Gastroesophageal sphincter (tissue), 4 donors: Measurements from ENCODE around the gene DCXR. TPM values are rescaled to one million over a fixed set of nuclear protein-coding genes. Genes with fewer than 3 reads are reported as not detected.

Source experiments
- ATAC-seq: fragments of 150-250 bp; one replicate; pipeline ENCODE4 v1.9.1; 2016; ENCODE audit warnings: mild to moderate bottlenecking, moderate library complexity
- H3K27ac ChIP-seq, 4 donors: fragments of 200-600 bp; sonication (generic) in 3 of 4; 1 replicate in 3 of 4; 2 replicates in 1 of 4; pipeline ENCODE4 v1.5.1; 2016 to 2019
- H3K27me3 ChIP-seq: fragments of 200-600 bp; sonication (generic); one replicate; pipeline ENCODE4 v1.5.1; 2019
- H3K36me3 ChIP-seq, 2 donors: fragments of 200-600 bp; sonication (generic); one replicate each; pipeline ENCODE4 v1.5.1; 2019; ENCODE audit warnings: control low read depth in 1 of 2
- H3K4me1 ChIP-seq, 3 donors: fragments of 200-600 bp; sonication (generic); 1 replicate in 2 of 3; 2 replicates in 1 of 3; pipeline ENCODE4 v1.5.1; 2016 to 2019; ENCODE audit warnings: control low read depth in 2 of 3
- H3K4me3 ChIP-seq, 2 donors: fragments of 200-600 bp; sonication (generic); one replicate each; pipeline ENCODE4 v1.5.1; 2019; ENCODE audit warnings: mild to moderate bottlenecking in 1 of 2, moderate library complexity in 1 of 2
- H3K9me3 ChIP-seq, 3 donors: fragments of 200-600 bp; sonication (generic); one replicate each; pipeline ENCODE4 v1.5.1; 2017 to 2019; ENCODE audit warnings: control low read depth in 2 of 3
- EP300 ChIP-seq: sonication (generic); formaldehyde crosslinking; IDR thresholded peaks from one replicate; pipeline ENCODE4 v1.6.1; 2017; ENCODE audit warnings: antibody characterized with exemption, mild to moderate bottlenecking
- POLR2A ChIP-seq, 2 donors: fragments of 450-650 bp; IDR thresholded peaks; one replicate each; pipeline ENCODE4 v1.6.1; 2017; ENCODE audit warnings: antibody characterized with exemption in 2 of 2, mild to moderate bottlenecking in 2 of 2, moderate library complexity in 1 of 2
- POLR2AphosphoS5 ChIP-seq: sonication (generic); formaldehyde crosslinking; IDR thresholded peaks from one replicate; pipeline ENCODE4 v1.6.1; 2017; ENCODE audit warnings: antibody characterized with exemption
- WGBS, 2 donors: methylation state at CpG; one replicate each; pipeline ENCODE4 v1.1.5; 2018; ENCODE audit warnings: low coverage in 1 of 2; 5-methylcytosine and 5-hydroxymethylcytosine counted together
- total RNA-seq, 4 donors: library from RNA; depleted of rRNA; stranded (reverse); fragments of >200 nt; gene quantifications; one replicate each; pipeline ENCODE4 v1.1.0, GENCODE V29; 2016
- TF ChIP-seq, protein P1 (sequence below), 4 experiments: fragments of 200-600 bp in 2 of 4; fragments of 450-650 bp in 2 of 4; sonication (generic) in 1 of 4; IDR thresholded peaks; one replicate each; pipeline ENCODE4 v1.5.1; 2017 to 2019; ENCODE audit warnings: antibody characterized with exemption in 4 of 4, mild to moderate bottlenecking in 2 of 4, moderate library complexity in 2 of 4

The DCXR gene
- total RNA-seq, 4 donors from 2014 or later: 70.7 to 140 (median 108) TPM

DNA sequence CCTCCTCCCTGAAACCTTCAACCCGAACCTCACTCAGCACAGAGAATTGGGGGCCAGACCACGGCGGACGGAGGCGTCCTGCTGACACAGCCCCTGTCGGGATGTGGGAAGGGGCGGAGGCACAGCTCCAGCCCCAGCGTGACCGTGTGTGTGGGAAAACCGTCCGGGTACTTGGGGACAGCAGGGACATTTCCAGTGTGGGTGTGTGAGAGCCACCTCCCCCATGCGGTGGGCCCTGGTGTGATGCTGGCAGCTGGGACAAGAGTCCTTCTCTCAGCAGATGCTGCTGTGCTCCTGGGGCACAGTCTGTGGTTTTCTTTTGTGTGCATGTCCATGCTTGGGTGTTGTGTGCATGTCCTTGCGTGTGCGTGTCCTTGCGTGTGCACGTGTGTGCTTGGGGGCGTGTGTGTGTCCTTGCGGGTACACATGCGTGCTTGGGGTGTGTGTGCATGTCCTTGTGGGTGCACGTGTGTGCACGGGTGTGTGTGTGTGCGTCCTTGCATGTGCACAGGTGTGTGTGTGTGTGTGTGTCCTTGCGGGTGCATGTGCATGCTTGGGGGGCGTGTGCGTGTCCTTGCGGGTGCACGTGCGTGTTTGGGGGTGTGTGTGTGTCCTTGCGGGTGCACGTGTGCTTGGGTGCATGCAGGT is 31.7 kb downstream of the DCXR start:
- H3K9me3 ChIP-seq: no peaks in the 10 kb centered on the region
- H3K4me3 ChIP-seq: no peak overlapping the region

GRCh38 chr17:82004517-82005455 is 32.7 kb downstream of the DCXR start:
- H3K27me3 ChIP-seq: no peaks in the 10 kb centered on the region
- no peak overlapping the region for H3K4me3 ChIP-seq
- WGBS, 2 donors: no CpG with 5 or more reads among the region's 41 CpGs
- peak overlapping the region in 2 of 4 donors; percentile 44 to 57 for H3K27ac ChIP-seq
- H3K36me3 ChIP-seq: peaks cover 0 to 12% of the 10 kb centered on the region in 2 donors
- ATAC-seq: no peak
- peaks cover 0 to 46% (median 21%) of the 10 kb centered on the region in 3 donors for H3K4me1 ChIP-seq
- TF ChIP-seq, protein P1, sequence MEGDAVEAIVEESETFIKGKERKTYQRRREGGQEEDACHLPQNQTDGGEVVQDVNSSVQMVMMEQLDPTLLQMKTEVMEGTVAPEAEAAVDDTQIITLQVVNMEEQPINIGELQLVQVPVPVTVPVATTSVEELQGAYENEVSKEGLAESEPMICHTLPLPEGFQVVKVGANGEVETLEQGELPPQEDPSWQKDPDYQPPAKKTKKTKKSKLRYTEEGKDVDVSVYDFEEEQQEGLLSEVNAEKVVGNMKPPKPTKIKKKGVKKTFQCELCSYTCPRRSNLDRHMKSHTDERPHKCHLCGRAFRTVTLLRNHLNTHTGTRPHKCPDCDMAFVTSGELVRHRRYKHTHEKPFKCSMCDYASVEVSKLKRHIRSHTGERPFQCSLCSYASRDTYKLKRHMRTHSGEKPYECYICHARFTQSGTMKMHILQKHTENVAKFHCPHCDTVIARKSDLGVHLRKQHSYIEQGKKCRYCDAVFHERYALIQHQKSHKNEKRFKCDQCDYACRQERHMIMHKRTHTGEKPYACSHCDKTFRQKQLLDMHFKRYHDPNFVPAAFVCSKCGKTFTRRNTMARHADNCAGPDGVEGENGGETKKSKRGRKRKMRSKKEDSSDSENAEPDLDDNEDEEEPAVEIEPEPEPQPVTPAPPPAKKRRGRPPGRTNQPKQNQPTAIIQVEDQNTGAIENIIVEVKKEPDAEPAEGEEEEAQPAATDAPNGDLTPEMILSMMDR (IDR thresholded peaks at IDR 0.05): no peak
- TF ChIP-seq EP300 (no peak), POLR2AphosphoS5 (no peak), POLR2A (IDR thresholded peaks at IDR 0.05) (no peak)
- no peaks in the 10 kb centered on the region for H3K9me3 ChIP-seq

More for the DNA sequence above, 31.7 kb downstream of the DCXR start:
- peaks cover 0 to 46% (median 21%) of the 10 kb centered on the region in 3 donors for H3K4me1 ChIP-seq
- WGBS, 2 donors: no CpG with 5 or more reads among the region's 30 CpGs
- H3K27me3 ChIP-seq: no peaks in the 10 kb centered on the region
- H3K27ac ChIP-seq: no peak overlapping the region
- H3K36me3 ChIP-seq: peaks cover 0 to 16% of the 10 kb centered on the region in 2 donors
- TF ChIP-seq POLR2AphosphoS5 (no peak), EP300 (no peak)
- no peak for ATAC-seq

GRCh38 chr17:82003411-82004381 is 33.8 kb downstream of the DCXR start:
- Histone ChIP-seq H3K9me3 (no peaks in the 10 kb centered on the region), H3K27ac (peak overlapping the region in 3 of 4 donors; percentile 44 to 59 (median 57)), H3K36me3 (peaks cover 0 to 9% of the 10 kb centered on the region in 2 donors), H3K4me1 (peaks cover 0 to 46% (median 21%) of the 10 kb centered on the region in 3 donors), H3K27me3 (no peaks in the 10 kb centered on the region), H3K4me3 (no peak overlapping the region)
- peak; percentile 92 for ATAC-seq
- peak; percentile 62 for TF ChIP-seq POLR2AphosphoS5
- TF ChIP-seq, protein P1 (IDR thresholded peaks at IDR 0.05): no peak
- WGBS, 2 donors: 46 to 64% methylated on average over 9 to 11 of the region's 53 CpGs

GRCh38 chr17:82001571-82002056 is 35.9 kb downstream of the DCXR start:
- Histone ChIP-seq H3K4me3 (no peak overlapping the region), H3K9me3 (no peaks in the 10 kb centered on the region), H3K4me1 (peaks cover 0 to 41% (median 19%) of the 10 kb centered on the region in 3 donors), H3K36me3 (peaks cover 0 to 18% of the 10 kb centered on the region in 2 donors), H3K27ac (no peak overlapping the region), H3K27me3 (no peaks in the 10 kb centered on the region)
- TF ChIP-seq EP300 (no peak), POLR2A (IDR thresholded peaks at IDR 0.05) (no peak), POLR2AphosphoS5 (no peak)
- no peak for ATAC-seq
- WGBS, 2 donors: 81 to 84% methylated on average over 3 to 5 of the region's 17 CpGs

GRCh38 chr17:82000803-82001570 is 36.5 kb downstream of the DCXR start:
- H3K27ac ChIP-seq: no peak overlapping the region
- H3K9me3 ChIP-seq: no peaks in the 10 kb centered on the region
- no peak for ATAC-seq
- no peaks in the 10 kb centered on the region for H3K27me3 ChIP-seq
- H3K36me3 ChIP-seq: peaks cover 0 to 25% of the 10 kb centered on the region in 2 donors
- H3K4me3 ChIP-seq: no peak overlapping the region
- H3K4me1 ChIP-seq: peaks cover 0 to 35% (median 17%) of the 10 kb centered on the region in 3 donors
- no peak for TF ChIP-seq POLR2A (IDR thresholded peaks at IDR 0.05)
- TF ChIP-seq EP300: no peak
- TF ChIP-seq, protein P1 (IDR thresholded peaks at IDR 0.05): no peak
- no peak for TF ChIP-seq POLR2AphosphoS5
- WGBS, 2 donors: no CpG with 5 or more reads among the region's 32 CpGs
